Heart right ventricle (tissue), 16 donors: ENCODE results near the gene PIGL. TPM values are rescaled to one million over a fixed set of nuclear protein-coding genes. Genes with fewer than 3 reads are reported as not detected.

Experiments
- ATAC-seq, 8 donors: fragments of 200-7000 bp; cut with Tn5 transposase; one replicate each; pipeline ENCODE4 v1.9.1; 2020; ENCODE audit warnings: mild to moderate bottlenecking in 8 of 8, moderate library complexity in 8 of 8, moderate number of reproducible peaks in 1 of 8
- DNase-seq, 2 donors: peaks; one replicate each; pipeline ENCODE4 v3.0.0-alpha.2; 2020
- H3K27ac ChIP-seq, 10 donors: fragments of 200-600 bp; sonication (generic) in 2 of 10; one replicate each; pipeline versions ENCODE4 v1.5.0 to v1.8.0; 2020 to 2022; ENCODE audit warnings: mild to moderate bottlenecking in 3 of 10
- H3K27me3 ChIP-seq, 7 donors: fragments of 200-600 bp; one replicate each; pipeline ENCODE4 v1.8.0; 2021 to 2022; ENCODE audit warnings: mild to moderate bottlenecking in 2 of 7
- H3K36me3 ChIP-seq, 9 donors: fragments of 200-600 bp; sonication (generic) in 1 of 9; one replicate each; pipeline versions ENCODE4 v1.5.0 to v1.8.0; 2020 to 2022; ENCODE audit warnings: mild to moderate bottlenecking in 2 of 9
- H3K4me1 ChIP-seq, 9 donors: fragments of 200-600 bp; sonication (generic) in 1 of 9; one replicate each; pipeline versions ENCODE4 v1.5.0 to v1.8.0; 2020 to 2022; ENCODE audit warnings: mild to moderate bottlenecking in 4 of 9
- H3K4me3 ChIP-seq, 10 donors: fragments of 200-600 bp; sonication (generic) in 2 of 10; one replicate each; pipeline versions ENCODE4 v1.5.0 to v1.8.0; 2020 to 2022; ENCODE audit warnings: mild to moderate bottlenecking in 7 of 10, moderate library complexity in 2 of 10
- H3K9me3 ChIP-seq, 11 donors: fragments of 200-600 bp in 10 of 11; sonication (generic) in 2 of 11; one replicate each; pipeline versions ENCODE4 v1.5.0 to v1.8.0; 2013 to 2022; ENCODE audit warnings: mild to moderate bottlenecking in 2 of 11, control low read depth in 1 of 11, moderate library complexity in 1 of 11
- WGBS, 2 donors: extraction: QIAGEN DNeasy Blood & Tissue Kit; methylation state at CpG; one replicate each; pipeline ENCODE4 v1.1.7; 2013; ENCODE audit warnings: inconsistent platforms in 1 of 2; 5-methylcytosine and 5-hydroxymethylcytosine counted together
- intact Hi-C, 10 donors: fragments of 100-400 bp; cut with DNase I; formaldehyde crosslinking; loops; one replicate each; pipeline versions ENCODE4 v1.11.1 to v1.14.2; 2022
- polyA plus RNA-seq, 2 donors: library from polyadenylated mRNA; stranded (reverse); fragments of 200-250 nt; gene quantifications; one replicate each; pipeline ENCODE4 v1.2.3, GENCODE V29; 2013
- total RNA-seq, 10 donors: library from RNA; stranded (reverse); fragmentation: NEBNext Ultra II Directional in 3 of 10; extraction: Animal tissue kit (Norgen Biotek cat#: 25700) in 3 of 10; gene quantifications; one replicate each; pipeline versions ENCODE4 v1.2.1 to v1.2.4, GENCODE V29; 2021 to 2023
- TF ChIP-seq, protein P1 (sequence below), 9 donors: fragments of 200-600 bp; sonication (generic) in 2 of 9; IDR thresholded peaks; one replicate each; pipeline versions ENCODE4 v1.5.0 to v1.8.0; 2021 to 2022; ENCODE audit warnings: antibody characterized with exemption in 9 of 9, mild to moderate bottlenecking in 5 of 9, moderate library complexity in 1 of 9
- donor health status: Arrhythmogenic right ventricular cardiomyopathy.
- donor health status: ischemic (EF 13 %, LVEDD 7.1; RV severe dilation, severe dysfunction).
- donor health status: healthy with polysubstance abuse.
- donor health status: DM: no; HTN: yes; CAD: no.
- donor health status: DM: no; HTN: no; CAD: no.
- donor health status: ischemic (EF 25% LVEDD 6.9; RV normal size, moderate dysfunction).
- donor health status: ischemic (EF 25% LVEDD 5.7; RV mildly dilated, moderate dysfunction).
- donor health status: healthy.
- donor health status: DM: yes; HTN: yes; CAD: no.
- donor health status: Ischemic cardiomyopathy.
- donor health status: ischemic (EF 35%, LVEDD 5.7; RV mildly dilated, moderate dysfunction).
- donor health status: nonischemic (EF 11% LVEDD 7.7; RV severe dilation, severe dysfunction).
- donor health status: DM: yes; HTN: yes; CAD: no.
- donor health status: PGD.
- donor health status: ischemic (EF 29% LVEDD 5.4; RV normal size, mild dysfunction).
- donor health status: nonischemic (EF 23%, LVEDD 6.1; RV moderate dilation, normal function).

The PIGL gene
- total and polyA plus RNA-seq, 12 donors = 6.1 to 14.6 (median 9.5) TPM

DNA sequence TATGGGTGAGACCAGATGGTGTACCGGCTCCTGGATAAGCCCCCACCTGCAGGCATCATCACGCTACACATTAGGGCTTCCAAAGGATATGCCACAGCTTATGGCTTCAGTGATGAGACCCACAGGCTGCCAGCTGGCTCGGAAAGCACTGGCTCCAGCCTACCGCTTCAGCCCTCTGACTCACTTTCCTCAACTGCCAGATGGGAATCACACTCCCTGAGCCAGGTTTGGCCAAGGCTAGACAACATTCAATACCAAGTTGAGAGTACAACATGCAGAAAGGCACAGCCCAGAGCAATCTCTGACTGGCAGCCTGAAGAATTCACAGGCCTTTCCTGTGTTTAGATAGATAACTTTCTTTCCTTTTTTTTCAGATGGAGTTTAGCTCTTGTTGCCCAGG lies 126.0 kb downstream of the PIGL start:
- DNase-seq = no peak
- no peaks in the 10 kb centered on the region for H3K9me3 ChIP-seq
- H3K4me1 ChIP-seq = no peaks in the 10 kb centered on the region
- TF ChIP-seq, protein P1, sequence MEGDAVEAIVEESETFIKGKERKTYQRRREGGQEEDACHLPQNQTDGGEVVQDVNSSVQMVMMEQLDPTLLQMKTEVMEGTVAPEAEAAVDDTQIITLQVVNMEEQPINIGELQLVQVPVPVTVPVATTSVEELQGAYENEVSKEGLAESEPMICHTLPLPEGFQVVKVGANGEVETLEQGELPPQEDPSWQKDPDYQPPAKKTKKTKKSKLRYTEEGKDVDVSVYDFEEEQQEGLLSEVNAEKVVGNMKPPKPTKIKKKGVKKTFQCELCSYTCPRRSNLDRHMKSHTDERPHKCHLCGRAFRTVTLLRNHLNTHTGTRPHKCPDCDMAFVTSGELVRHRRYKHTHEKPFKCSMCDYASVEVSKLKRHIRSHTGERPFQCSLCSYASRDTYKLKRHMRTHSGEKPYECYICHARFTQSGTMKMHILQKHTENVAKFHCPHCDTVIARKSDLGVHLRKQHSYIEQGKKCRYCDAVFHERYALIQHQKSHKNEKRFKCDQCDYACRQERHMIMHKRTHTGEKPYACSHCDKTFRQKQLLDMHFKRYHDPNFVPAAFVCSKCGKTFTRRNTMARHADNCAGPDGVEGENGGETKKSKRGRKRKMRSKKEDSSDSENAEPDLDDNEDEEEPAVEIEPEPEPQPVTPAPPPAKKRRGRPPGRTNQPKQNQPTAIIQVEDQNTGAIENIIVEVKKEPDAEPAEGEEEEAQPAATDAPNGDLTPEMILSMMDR (IDR thresholded peaks at IDR 0.05) = no peak
- no peak overlapping the region for H3K4me3 ChIP-seq
- peaks cover 0 to 24% (median 6%) of the 10 kb centered on the region in 9 donors for H3K36me3 ChIP-seq
- intact Hi-C loops = no loop called here
- H3K27me3 ChIP-seq = no peaks in the 10 kb centered on the region
- WGBS, 2 donors = 92 to 97% methylated on average over 4 of the region's 4 CpGs
- no peak for ATAC-seq
- H3K27ac ChIP-seq = no peak overlapping the region

DNA sequence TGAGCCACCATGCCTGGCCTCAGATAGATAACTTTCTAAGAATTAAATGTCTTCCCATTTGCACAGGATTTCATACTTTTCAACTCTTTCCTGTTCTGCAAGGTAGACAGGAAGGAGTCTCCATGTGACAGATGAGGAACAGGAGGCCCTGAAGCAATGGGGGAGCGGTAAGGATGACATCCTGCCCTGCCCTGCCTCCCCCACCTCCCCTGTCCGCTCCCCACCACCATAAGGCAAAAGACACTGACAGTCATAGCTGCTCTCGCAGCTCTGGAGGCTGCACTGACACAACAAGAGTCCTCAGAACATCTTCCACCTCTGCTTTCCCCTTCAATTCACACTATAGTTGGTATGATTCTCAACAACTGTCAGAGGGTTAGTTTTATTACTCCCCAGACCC lies 126.6 kb downstream of the PIGL start:
- H3K4me1 ChIP-seq = no peaks in the 10 kb centered on the region
- TF ChIP-seq, protein P1 (IDR thresholded peaks at IDR 0.05) = no peak
- WGBS, 2 donors = 87 to 92% methylated on average over 3 of the region's 3 CpGs
- H3K36me3 ChIP-seq = peaks cover 0 to 29% (median 8%) of the 10 kb centered on the region in 9 donors
- H3K27ac ChIP-seq = no peak overlapping the region
- no peak overlapping the region for H3K4me3 ChIP-seq
- DNase-seq (no peak), ATAC-seq (no peak)
- intact Hi-C loops = no loop called here
- H3K9me3 ChIP-seq = no peaks in the 10 kb centered on the region
- no peaks in the 10 kb centered on the region for H3K27me3 ChIP-seq

DNA sequence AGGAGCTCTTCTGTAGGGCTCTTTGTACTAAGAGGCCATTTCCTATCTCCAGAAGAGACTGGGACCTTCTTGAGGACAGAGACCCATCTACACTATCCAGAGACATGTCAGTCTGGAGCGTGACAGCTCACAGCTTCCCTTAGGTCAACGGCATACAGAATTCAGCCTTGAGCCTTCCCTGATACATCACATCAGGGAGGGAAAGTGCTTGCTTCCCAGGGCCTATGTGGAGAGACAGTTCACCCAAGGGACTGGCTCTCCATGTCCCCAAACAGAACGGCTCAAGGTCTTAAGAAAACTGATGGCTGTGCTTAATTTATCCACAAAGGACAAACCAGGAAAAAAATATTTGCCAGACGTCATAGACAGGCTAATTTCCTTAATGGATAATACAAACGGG lies 128.6 kb downstream of the PIGL start:
- intact Hi-C loops = no loop called here
- WGBS, 2 donors = 67 to 68% methylated on average over 5 of the region's 5 CpGs
- Histone ChIP-seq H3K36me3 (peaks cover 0 to 43% (median 10%) of the 10 kb centered on the region in 9 donors), H3K27me3 (no peaks in the 10 kb centered on the region), H3K4me3 (no peak overlapping the region), H3K9me3 (no peaks in the 10 kb centered on the region), H3K27ac (peak overlapping the region in 2 of 10 donors; percentile 11 to 14), H3K4me1 (no peaks in the 10 kb centered on the region)
- ATAC-seq = peak in 4 of 8 donors; percentile 42 to 75 (median 68)
- no peak for DNase-seq
- TF ChIP-seq, protein P1 (IDR thresholded peaks at IDR 0.05) = no peak

DNA sequence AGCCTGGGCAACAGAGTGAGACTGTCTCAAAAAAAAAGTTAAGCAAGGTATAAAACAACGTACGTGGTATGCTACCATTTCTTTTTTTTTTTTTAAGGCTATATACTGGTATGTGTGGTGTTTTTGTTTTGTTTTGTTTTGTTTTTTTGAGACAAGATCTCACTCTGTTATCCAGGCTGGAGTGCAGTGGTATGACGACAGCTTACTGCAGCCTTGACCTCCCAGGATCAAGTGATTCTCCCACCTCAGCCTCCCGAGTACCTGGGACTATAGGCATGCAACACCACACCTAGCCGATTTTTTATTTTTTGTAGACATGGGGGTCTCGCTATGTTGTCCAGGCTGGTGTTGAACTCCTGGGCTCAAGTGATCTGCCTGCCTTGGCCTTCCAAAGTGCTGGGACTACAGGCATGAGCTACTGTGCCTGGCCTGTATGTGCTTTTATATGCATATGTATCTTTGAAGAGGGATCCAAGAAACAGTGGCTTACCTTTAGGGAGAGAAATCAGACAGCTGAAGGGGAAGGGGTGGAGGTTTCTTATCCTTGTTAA lies 129.8 kb downstream of the PIGL start:
- WGBS, 2 donors = 97 to 98% methylated on average over 6 of the region's 6 CpGs
- H3K36me3 ChIP-seq = peaks cover 0 to 43% (median 10%) of the 10 kb centered on the region in 9 donors
- H3K4me3 ChIP-seq = no peak overlapping the region
- DNase-seq = no peak
- H3K27me3 ChIP-seq = peaks cover 0 to 4% (median 0%) of the 10 kb centered on the region in 7 donors
- peaks cover 0 to 3% (median under 1%) of the 10 kb centered on the region in 9 donors for H3K4me1 ChIP-seq
- H3K9me3 ChIP-seq = no peaks in the 10 kb centered on the region
- intact Hi-C loops = no loop called here
- ATAC-seq = no peak
- TF ChIP-seq, protein P1 (IDR thresholded peaks at IDR 0.05) = no peak
- no peak overlapping the region for H3K27ac ChIP-seq
